HPDE6-E6E7 (cell line): ENCODE results near the gene PLAC1.
A peak's percentile ranks its signal among the peaks of the same experiment; 100 is the strongest.

ENCODE experiments used
- DNase-seq: peaks from one replicate; pipeline ENCODE4 v3.0.0; 2011; ENCODE audit warnings: missing footprints; ENCODE audit errors: extremely low spot score

Gene PLAC1

GRCh38 chrX:134670134-134670924, 12.1 kb upstream of the PLAC1 start:
- DNase-seq, result peak; percentile 27

DNA sequence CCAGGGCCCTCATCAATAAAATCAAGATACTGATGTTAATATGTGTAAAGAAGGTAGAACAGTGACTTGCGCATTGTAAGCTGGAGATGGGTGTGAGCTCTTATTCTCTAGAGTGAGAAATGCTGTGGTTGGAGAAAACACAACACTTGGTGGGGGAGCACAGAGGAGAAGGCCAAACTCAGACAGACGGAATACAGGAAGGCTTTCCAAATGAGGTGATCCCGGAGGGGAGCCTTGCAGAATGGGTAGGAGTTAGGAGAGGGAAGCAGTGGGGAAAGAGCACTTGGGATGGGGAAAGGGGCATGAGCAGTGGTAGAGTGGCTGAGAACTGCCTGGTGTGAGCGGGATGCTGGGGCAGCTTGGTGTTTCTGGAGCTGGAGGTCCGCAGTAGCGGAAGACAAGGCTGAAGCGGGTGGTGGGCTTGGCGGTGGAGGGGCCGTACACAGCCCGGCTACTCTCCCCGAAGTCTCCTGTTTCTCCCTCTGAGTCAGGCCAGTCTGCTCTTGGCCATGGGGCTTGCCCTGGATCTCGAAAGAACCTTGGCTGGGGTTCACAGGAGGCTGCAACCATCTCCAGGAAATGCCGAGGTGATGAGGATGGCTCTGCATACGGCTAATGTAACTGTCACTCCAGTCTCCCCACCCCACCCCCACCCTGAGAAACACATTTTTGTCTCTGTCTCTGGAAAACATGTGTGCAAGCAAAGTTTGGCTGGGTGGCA, 11.3 kb upstream of the PLAC1 start:
- peak; percentile 35 for DNase-seq

- no peak for DNase-seq
Measured at GRCh38 chrX:134664202-134664601, 5.9 kb upstream of the PLAC1 start.

DNA sequence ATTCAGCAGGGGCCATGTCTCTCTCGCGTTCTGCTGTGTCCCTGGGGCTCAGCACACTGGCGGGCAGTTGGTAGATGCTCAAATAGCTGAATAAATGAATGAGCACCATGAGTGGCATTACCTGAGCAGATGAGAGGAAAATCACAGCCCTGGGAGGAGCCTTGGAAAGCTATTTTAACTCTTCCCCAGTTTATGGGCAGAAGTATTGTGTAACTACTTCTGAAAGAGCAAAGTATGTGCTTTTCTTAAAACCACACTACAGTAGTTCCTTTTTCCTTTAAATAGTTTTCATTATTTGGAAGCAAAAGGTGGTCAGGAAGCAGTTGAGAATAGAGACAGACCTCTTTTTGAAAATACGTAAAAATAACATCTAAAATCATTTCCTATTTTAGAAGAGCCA, 3.0 kb upstream of the PLAC1 start:
- DNase-seq, result no peak

GRCh38 chrX:134660627-134661026, 2.4 kb upstream of the PLAC1 start:
- no peak for DNase-seq

DNA sequence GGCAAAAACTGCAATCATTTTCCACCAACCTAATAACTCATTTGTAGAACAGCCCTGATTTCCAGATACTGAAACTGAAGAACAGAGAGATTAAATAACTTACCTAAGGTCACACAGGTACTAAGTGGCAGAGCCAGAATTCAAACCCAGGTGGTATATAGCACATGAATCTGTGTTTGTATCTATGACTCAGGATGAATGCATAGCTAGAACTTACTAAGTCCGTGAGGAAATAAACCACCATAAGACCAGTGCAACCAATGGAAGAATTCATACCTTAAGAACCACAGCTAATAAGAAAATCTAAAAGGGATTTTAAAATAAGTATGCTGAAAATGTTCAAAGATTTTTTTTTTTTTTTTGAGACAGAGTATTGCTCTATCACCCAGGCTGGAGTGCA, 1.5 kb upstream of the PLAC1 start:
- no peak for DNase-seq

- no peak for DNase-seq
Measured at GRCh38 chrX:134658760-134659023, 421 bp upstream of the PLAC1 start.

DNA sequence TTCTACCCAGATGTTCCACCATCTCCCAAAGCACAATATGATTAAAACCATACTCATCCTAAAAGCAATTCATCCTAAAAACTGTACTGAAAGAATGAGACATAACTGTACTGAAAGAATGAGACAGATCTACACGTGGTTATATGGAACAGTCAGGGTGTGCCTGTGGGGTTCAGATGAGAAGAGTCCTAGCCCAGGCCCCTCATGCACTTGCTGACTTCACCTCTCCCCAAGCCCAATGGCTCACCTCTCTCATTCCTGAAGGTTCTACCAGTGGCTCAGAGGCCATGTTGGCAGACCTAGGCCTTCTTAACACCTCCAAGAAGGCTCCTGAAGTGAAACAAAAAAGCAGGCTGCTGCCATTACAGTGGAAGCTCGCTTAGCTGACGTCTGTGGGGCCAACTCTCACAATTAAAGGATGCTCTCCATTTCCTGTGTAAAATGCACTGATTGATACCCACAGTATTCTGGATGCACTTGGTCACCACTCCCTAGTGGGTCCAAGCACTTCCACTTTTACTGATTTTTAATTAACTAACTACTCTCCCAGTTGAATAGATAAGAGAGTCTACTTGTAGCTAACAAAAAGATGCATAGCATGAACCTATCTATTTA, 3.8 kb downstream of the PLAC1 start:
- no peak for DNase-seq

DNA sequence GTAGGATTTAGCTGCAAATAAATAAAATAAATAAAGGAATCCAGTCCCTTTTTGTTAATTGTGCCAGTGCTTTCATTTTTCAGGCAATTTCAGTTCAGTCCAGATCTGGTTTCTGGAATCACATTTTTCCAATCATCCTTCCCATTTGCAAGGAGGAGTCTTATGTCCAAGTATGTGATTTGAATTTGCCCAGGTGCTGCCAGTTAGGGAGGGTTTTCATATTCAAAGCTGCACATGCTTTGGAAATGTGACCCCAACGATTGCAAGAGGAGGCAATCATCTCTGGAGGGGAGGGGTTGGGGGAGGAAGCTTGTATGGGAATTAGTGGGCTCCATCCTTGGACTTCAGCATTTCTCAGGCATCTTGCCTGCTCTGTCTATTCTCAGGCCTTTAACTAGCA, 4.4 kb downstream of the PLAC1 start:
- no peak for DNase-seq

GRCh38 chrX:134650701-134651100, 7.6 kb downstream of the PLAC1 start:
- DNase-seq, result no peak

- DNase-seq, result no peak
Measured at GRCh38 chrX:134649770-134650169, 8.5 kb downstream of the PLAC1 start.

GRCh38 chrX:134647477-134647877, 10.8 kb downstream of the PLAC1 start:
- no peak for DNase-seq

DNA sequence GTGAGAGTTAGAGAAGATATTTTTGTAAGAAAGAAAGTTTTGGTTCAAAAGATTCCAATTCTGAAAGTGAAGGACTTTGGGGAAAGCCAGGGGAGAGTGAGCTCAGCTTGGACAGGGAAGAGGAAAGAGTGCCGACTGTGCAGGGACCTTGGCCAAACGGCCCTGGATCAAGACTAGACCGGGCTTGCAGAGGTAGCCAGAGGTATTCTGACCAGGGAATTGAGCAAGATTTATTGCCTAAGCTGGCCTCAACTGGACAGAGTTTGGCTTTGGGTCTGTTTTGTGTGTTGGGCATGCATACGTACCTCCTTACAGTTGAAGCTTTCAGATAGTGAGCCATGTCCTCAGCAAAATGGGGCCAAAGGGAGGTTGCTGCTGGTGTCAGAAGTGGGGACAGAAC, 11.6 kb downstream of the PLAC1 start:
- DNase-seq, result peak; percentile 13

DNA sequence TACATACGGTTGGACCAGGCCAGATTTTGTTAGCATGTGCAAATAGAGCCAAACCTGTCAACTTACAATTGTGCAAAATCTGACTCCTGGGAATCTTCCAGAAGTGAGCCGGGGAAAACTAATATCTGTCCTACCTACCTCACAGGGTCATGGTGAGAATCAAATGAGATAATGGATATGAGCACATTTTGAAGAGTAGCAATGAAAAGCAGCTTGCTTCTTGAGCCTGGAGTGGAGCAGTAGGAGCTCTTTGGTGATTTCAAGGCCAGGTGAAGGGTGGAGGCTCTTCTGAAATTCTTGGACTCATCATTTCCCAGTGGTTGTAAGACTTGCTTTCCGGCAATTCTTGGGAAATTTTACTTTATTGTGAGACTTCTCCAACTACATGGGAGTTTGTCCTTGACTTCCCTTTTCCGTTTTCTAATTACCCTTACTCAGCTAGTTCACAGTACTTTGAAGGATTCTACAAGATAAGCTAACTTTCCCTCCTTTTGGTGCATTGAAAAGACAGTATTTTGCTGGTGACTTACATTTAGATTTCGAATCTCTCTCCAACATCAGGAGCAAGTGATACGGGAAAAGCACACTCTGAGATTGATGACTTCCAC, 12.2 kb downstream of the PLAC1 start:
- DNase-seq, result no peak

DNA sequence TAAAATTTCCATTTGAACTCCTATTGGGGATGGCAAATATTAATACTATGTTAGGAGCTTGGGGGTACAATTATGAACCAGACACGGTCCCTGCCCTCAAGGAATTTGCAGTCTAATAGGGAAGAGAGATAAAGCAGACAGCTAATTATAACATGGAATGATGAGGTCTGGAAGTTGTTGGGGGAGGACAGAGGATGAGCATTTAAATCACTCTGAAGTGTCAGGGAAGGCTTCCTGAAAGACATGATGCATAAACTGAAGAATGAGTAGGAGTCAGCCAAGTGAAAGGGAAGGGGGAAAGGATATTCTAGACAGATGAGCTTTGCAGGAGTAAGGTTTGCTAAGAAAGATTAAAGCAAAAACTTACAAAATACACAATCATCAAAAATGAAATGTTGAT, 15.9 kb downstream of the PLAC1 start:
- DNase-seq, result no peak

DNA sequence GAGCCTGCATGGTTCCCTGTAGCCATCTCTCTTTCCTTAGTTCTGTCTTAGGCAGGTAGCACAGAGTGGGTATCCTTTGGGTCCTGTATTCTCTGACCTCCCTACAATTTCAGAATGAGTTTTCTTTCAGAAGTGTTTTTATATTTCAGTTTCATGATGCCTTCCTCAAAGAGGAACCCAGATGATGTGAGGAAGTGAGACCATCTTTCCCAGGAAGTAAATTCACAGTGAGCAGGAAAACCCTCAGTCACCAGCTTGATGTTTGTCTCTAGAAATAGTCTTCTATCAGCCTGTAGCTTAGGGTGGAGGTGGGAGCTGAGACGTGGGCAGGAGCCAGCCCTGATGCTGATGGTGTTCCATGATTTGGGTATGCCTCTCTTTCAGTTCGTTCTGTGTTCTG, 16.9 kb downstream of the PLAC1 start:
- DNase-seq, result no peak

- no peak for DNase-seq
Measured at GRCh38 chrX:134640914-134641313, 17.4 kb downstream of the PLAC1 start.

DNA sequence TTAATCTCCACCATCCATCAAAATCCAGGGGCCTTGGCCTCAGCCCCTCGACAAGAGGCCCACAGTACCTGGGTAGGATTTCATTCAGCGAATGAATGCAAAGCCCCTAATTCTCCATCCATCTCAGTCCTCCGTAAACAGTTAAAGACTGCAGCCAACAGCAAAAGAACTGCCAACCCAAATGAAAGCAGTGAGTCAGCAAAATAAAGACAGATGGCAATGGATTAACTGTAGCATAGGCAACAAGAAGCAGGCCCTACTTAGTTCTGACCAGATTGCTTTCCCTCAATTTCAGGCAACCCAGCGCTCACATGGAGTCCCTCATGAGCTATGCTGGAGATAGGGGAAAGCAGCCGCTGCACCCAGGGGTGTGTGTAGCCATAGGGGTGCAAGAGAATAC, 21.4 kb downstream of the PLAC1 start:
- no peak for DNase-seq

DNA sequence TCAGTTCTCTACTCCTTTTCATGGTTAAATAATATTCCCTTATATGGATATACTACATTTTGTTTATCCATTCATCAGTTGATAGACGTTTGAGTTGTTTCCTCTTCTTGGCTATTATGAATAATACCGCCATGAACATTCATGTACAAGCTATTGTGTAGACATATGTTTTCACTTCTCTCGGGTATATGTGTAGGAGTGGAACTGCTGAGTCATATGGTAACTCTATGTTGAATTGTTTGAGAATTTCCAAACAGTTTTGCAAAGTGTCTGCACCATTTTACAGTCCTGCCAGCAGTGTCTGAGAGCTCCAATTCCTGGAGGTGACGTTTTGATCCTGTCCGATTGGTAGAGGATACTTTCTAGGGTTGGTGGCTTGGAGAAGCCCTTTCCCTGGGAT, 23.6 kb downstream of the PLAC1 start:
- DNase-seq, result no peak

- no peak for DNase-seq
Measured at GRCh38 chrX:134633832-134634231, 24.4 kb downstream of the PLAC1 start.

DNA sequence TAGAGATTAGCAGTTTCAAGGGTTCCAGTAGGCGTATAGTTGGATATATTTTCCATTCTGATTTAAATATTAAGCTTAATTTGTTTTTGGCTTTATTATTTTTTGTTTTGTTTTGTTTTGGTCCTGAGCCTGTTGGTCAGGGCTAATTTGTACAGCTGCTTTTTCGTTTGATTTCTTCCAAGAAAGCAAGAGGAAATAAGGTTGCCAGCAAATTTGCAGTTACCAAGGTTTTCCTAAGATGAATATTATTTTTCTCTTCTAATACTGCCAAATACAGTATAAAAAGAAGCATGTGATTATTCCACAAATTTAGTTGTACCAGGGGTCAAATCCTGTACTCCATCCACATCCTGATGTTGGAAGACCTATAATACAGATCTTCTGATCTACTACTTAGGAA, 24.9 kb downstream of the PLAC1 start:
- no peak for DNase-seq

DNA sequence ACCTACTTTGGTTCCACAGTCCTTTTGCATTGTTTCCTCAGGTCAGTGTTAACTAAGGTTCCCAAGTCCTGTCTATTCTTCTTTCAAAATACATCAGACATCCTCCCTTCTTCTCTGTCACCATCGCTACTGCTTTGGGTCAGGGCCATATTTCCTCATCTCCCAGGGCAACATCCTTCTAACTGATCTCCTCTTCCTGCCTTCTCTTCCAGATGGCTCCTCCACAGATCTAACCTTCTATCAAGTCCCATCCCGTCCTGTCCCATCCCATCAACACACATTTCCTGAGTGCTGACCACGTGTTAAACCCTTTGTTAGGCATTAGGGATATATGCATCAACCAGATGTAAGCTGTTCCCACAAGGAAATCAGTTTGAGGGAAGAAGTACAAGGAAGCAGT, 25.9 kb downstream of the PLAC1 start:
- DNase-seq, result no peak
